ENCODE results near the gene RPS27. TPM values are rescaled to one million over a fixed set of nuclear protein-coding genes. Genes with fewer than 3 reads are reported as not detected.

The RPS27 gene
- total RNA-seq, result 1,000 to 10,000 TPM; 1,340 to 1,924 TPM

- Mint-ChIP-seq H3K36me3 (peaks cover 50% of the 10 kb centered on the region), H3K9me3 (peaks cover 5% of the 10 kb centered on the region), H3K27me3 (peaks cover 4% of the 10 kb centered on the region), H3K27ac (peak within 1 kb of the TSS; percentile 99), H3K4me3 (peak within 1 kb of the TSS; percentile 97), H3K4me1 (peaks cover 34% of the 10 kb centered on the region)
- DNase-seq, result peak; percentile 85
Observed at GRCh38 chr1:153990468-153991150, at the start of gene RPS27. TSS of gene RPS27 (plus strand) at chr1:153990762. CDS start at chr1:153990797, 35 bp downstream.

GRCh38 chr1:153941826-153942725 is 48.5 kb upstream of the RPS27 start:
- H3K4me3 Mint-ChIP-seq, result no peak overlapping the region
- H3K27ac Mint-ChIP-seq, result no peak overlapping the region
- H3K36me3 Mint-ChIP-seq, result peaks cover 28% of the 10 kb centered on the region
- no peak for DNase-seq
- H3K4me1 Mint-ChIP-seq, result peaks cover 24% of the 10 kb centered on the region
- no peaks in the 10 kb centered on the region for H3K9me3 Mint-ChIP-seq
- no peaks in the 10 kb centered on the region for H3K27me3 Mint-ChIP-seq

DNA sequence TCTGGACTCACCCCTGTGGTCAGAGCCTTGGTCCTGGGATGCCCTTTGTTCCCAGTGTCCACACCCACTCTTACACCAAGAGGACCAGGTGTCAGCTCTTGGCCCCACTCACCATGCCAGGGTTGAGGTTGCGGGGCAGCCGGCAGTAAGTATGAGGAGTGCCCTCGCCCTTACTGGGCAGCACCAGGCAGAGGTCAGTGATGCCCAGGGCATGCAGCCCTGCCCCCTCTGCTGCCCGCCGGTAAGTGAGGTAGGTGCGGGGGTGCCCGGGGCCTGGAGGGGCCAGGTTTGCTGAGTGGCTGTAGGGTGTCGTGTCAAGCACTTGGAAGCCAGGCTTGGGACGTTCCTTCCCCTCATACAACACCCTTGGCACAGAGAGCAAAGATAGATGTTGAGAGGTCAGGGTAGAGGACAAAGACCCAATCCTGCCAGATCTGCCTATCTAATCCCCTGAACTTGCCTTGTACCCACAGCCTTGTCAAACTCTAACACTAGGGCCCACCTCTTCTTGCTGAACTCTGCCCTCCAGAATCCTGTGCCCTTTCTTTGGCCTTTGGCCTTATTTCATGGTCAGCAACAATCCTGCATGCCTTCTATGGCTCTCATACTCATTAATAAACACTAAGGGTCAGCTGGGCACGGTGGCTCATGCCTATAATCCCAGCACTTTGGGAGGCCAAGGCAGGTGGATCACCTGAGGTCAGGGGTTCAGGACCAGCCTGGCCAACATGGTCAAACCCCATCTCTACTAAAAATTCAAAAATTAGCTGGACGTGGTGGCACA is 47.6 kb upstream of the RPS27 start:
- Mint-ChIP-seq H3K27ac (peak overlapping the region; percentile 42), H3K4me3 (no peak overlapping the region), H3K36me3 (peaks cover 22% of the 10 kb centered on the region), H3K27me3 (no peaks in the 10 kb centered on the region), H3K9me3 (no peaks in the 10 kb centered on the region), H3K4me1 (peaks cover 26% of the 10 kb centered on the region)
- DNase-seq, result no peak

DNA sequence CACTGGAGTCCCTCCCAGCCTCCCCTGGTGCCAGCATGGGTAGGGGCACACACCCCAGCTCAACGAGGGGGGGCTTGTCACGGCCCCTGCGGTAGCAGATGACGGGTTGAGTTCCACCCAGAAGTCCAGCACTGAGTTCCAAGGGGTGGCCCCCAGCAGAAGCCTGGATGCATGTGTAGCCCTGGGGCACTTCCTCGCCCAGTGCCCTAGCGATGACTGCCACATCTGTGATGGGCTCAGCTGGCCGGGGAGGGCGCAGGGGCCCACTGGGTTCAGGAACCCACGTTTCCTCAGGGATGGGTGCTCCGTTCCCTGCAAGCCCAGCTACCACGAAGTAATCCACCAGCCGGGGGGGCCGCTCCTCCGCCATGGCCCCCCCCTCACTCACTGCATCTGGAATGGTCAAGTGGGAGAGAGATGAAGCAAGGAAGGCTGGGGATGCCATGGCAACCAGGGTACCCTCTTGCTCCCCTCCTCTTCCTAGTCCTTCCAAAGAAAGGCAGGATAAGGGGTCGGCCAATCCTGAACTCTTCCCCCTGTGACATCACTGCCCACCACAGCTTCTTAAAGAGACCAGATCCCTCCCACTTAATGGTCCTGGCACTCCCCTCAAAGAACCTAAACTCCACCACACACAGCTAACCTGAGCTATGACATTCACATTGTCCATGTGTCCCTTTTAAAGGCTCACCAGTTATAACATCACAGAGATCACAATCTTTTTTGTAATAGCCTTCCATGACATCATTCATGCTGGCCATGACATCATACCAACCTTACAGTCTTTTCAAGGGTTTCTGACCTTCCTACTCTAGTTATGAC is 46.3 kb upstream of the RPS27 start:
- peaks cover 26% of the 10 kb centered on the region for H3K4me1 Mint-ChIP-seq
- H3K27me3 Mint-ChIP-seq, result no peaks in the 10 kb centered on the region
- H3K9me3 Mint-ChIP-seq, result no peaks in the 10 kb centered on the region
- H3K27ac Mint-ChIP-seq, result peak overlapping the region; percentile 95
- H3K36me3 Mint-ChIP-seq, result peaks cover 27% of the 10 kb centered on the region
- peak overlapping the region; percentile 93 for H3K4me3 Mint-ChIP-seq
- no peak for DNase-seq

- Mint-ChIP-seq H3K9me3 (no peaks in the 10 kb centered on the region), H3K36me3 (peaks cover 27% of the 10 kb centered on the region), H3K4me1 (peaks cover 26% of the 10 kb centered on the region), H3K4me3 (peak overlapping the region; percentile 93), H3K27me3 (no peaks in the 10 kb centered on the region), H3K27ac (peak overlapping the region; percentile 95)
- DNase-seq, result no peak
Observed at GRCh38 chr1:153944827-153945117, 45.8 kb upstream of the RPS27 start.

DNA sequence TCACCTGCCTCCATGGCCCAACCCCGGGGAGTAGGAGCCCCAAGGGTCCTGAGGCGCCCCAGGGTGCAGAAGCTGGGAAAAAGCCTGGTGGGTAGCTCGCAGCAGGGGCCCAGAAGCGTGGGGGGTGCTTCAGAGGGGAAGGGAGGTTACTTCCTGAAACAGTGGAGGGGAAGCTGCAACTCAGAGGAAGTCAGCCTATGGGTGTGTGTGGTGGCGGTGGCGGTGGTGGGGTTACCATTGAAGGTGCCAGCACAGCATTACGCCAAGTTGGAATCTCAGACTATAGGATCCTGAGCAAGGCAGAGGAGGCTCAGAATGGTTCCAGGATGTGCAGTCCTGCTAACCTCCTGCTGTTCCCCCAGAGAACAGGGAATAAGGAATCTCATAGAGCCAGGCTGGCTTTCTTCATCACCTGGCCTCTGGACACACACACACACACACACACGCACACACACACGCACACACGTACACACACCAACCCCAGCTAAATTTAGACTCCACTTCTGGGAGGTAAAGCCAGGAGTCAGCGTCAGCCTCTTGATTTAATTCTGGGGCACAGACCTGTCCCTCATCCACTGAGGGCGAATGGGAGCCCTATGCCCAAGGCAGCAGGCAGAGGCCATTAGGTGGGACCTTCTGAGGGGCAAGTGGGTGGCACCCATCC is 45.3 kb upstream of the RPS27 start:
- peak; percentile 83 for DNase-seq
- peaks cover 25% of the 10 kb centered on the region for H3K36me3 Mint-ChIP-seq
- H3K27ac Mint-ChIP-seq, result peak overlapping the region; percentile 95
- H3K4me3 Mint-ChIP-seq, result peak overlapping the region; percentile 93
- no peaks in the 10 kb centered on the region for H3K27me3 Mint-ChIP-seq
- H3K9me3 Mint-ChIP-seq, result no peaks in the 10 kb centered on the region
- peaks cover 26% of the 10 kb centered on the region for H3K4me1 Mint-ChIP-seq

- Mint-ChIP-seq H3K4me1 (peaks cover 26% of the 10 kb centered on the region), H3K36me3 (peaks cover 24% of the 10 kb centered on the region)
Observed at GRCh38 chr1:153945795-153946621, 44.6 kb upstream of the RPS27 start.

DNA sequence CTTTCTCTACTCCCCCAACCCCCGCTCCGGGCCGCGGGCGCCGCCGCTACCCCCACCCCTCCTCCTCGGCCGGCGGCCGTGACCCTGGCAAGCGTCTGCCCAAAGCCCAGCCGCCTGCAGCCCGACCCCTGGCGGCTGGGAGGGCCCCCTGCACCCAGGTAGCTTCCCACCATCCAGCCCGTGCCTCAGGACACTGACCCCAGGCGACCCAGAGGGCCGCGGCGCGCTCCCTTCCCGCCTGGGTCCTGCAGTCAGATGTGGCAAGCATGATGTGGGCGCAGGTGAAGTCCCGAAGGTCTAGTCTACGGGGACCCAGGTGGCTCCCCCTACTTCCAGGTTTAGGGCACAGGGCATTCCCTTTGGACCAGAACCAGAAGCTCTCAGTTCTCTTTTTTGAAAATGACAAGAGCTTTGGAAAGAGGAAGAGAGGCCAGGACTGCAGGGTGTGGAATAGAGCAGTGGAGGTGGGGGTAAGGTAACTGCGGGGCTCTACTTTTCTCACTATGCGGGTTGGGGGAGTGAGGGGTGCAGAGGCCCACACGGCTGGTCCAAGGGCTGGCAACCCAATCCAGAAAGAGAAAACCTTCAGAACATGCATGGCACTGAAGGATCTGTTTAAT is 43.8 kb upstream of the RPS27 start, which contains the start of gene DENND4B:
TSS of gene DENND4B (minus strand) at position 97 of the 620 bp plus-strand sequence. CDS start 2,344 bp downstream, outside the sequence.
- Mint-ChIP-seq H3K4me3 (peak within 1 kb of the TSS; percentile 93), H3K27ac (peak within 1 kb of the TSS; percentile 95), H3K4me1 (peaks cover 27% of the 10 kb centered on the region), H3K36me3 (peaks cover 25% of the 10 kb centered on the region), H3K27me3 (no peaks in the 10 kb centered on the region), H3K9me3 (no peaks in the 10 kb centered on the region)
- peak; percentile 83 for DNase-seq

More at GRCh38 chr1:153945795-153946621, 44.6 kb upstream of the RPS27 start:
- no peaks in the 10 kb centered on the region for H3K27me3 Mint-ChIP-seq
- peak overlapping the region; percentile 93 for H3K4me3 Mint-ChIP-seq
- H3K9me3 Mint-ChIP-seq, result no peaks in the 10 kb centered on the region
- peak; percentile 80 for DNase-seq
- peak overlapping the region; percentile 95 for H3K27ac Mint-ChIP-seq

DNA sequence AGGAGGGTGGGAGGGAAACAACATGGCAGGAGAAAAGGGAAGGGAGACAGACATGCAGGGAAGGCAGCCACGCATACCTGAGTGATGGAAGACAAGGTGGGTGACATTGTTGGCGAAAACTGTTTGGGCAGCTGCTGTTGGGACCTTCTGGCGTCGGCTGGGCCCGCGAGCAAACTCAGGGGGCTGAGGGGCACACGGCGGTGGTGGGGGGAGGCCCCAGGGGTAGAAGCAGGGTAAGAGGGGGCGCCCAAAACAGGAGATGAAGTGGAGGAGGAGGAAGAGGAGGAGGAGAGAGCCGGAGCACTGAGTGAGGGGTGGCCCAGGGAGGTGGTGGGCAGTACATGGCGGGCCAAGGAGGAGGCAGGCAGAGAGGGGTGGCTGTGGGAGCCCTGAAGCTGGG is 39.4 kb upstream of the RPS27 start:
- Mint-ChIP-seq H3K4me3 (no peak overlapping the region), H3K36me3 (peaks cover 13% of the 10 kb centered on the region), H3K27me3 (no peaks in the 10 kb centered on the region), H3K27ac (peak overlapping the region; percentile 50), H3K9me3 (no peaks in the 10 kb centered on the region), H3K4me1 (peaks cover 25% of the 10 kb centered on the region)
- no peak for DNase-seq

DNA sequence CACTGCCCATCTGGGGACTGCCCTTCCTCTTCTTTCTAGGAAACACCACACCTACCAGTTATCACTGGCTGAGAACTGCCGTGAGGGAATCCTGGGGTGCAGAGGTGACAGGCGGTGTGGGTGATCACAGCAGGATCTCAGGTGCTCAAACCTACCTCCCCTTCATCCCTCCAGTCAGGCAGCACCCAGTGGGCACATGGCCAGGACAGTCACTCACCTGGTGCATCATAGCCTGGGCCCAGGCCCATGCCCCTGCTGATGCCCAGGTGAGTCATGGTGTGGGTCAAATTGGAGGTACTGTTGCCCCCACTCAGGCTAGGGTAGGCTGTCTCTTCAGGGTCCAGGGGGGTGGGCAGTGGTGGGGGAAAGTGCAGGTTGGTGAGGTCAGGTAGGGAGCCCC is 38.8 kb upstream of the RPS27 start:
- H3K9me3 Mint-ChIP-seq, result no peaks in the 10 kb centered on the region
- peaks cover 14% of the 10 kb centered on the region for H3K36me3 Mint-ChIP-seq
- no peaks in the 10 kb centered on the region for H3K27me3 Mint-ChIP-seq
- H3K4me1 Mint-ChIP-seq, result peaks cover 29% of the 10 kb centered on the region
- no peak for DNase-seq
- H3K27ac Mint-ChIP-seq, result no peak overlapping the region
- no peak overlapping the region for H3K4me3 Mint-ChIP-seq

GRCh38 chr1:153953859-153954365 is 36.6 kb upstream of the RPS27 start:
- no peaks in the 10 kb centered on the region for H3K9me3 Mint-ChIP-seq
- H3K27ac Mint-ChIP-seq, result peak overlapping the region; percentile 61
- H3K4me1 Mint-ChIP-seq, result peaks cover 34% of the 10 kb centered on the region
- H3K27me3 Mint-ChIP-seq, result no peaks in the 10 kb centered on the region
- H3K36me3 Mint-ChIP-seq, result peaks cover 20% of the 10 kb centered on the region
- no peak for DNase-seq
- H3K4me3 Mint-ChIP-seq, result peak overlapping the region; percentile 37

- H3K4me3 Mint-ChIP-seq, result peak overlapping the region; percentile 37
- peaks cover 20% of the 10 kb centered on the region for H3K36me3 Mint-ChIP-seq
Observed at GRCh38 chr1:153954826-153955225, 35.7 kb upstream of the RPS27 start.

More at GRCh38 chr1:153954826-153955225, 35.7 kb upstream of the RPS27 start:
- Mint-ChIP-seq H3K27ac (no peak overlapping the region), H3K9me3 (no peaks in the 10 kb centered on the region), H3K27me3 (no peaks in the 10 kb centered on the region), H3K4me1 (peaks cover 34% of the 10 kb centered on the region)
- no peak for DNase-seq
